Islet of Langerhans (tissue), 1 donor: ENCODE measurements around the gene APBA2.
"Not testable (repeated sequence)": the region's sequence is repeated elsewhere in the genome, so short reads cannot be mapped to it uniquely, and the experiment has no call there.

ENCODE experiments used
- FAIRE-seq: peaks from one replicate; lab custom pipeline; 2011; peaks lifted over from hg19 to GRCh38; lab: Jason Lieb, UNC

APBA2 gene

GRCh38 chr15:28998511-28998910, 112.7 kb downstream of the APBA2 start:
- no peak for FAIRE-seq

- FAIRE-seq = no peak
Measured at GRCh38 chr15:29003191-29003839, 117.5 kb downstream of the APBA2 start.

GRCh38 chr15:29003840-29004233, 118.1 kb downstream of the APBA2 start:
- no peak for FAIRE-seq

GRCh38 chr15:29005931-29006330, 120.2 kb downstream of the APBA2 start:
- FAIRE-seq = no peak

- FAIRE-seq = no peak
Measured at GRCh38 chr15:29008846-29009245, 123.1 kb downstream of the APBA2 start.

- FAIRE-seq = no peak
Measured at GRCh38 chr15:29012097-29012496, 126.3 kb downstream of the APBA2 start.

- FAIRE-seq = no peak
Measured at GRCh38 chr15:29014493-29014892, 128.7 kb downstream of the APBA2 start.

- no peak for FAIRE-seq
Measured at GRCh38 chr15:29016518-29016917, 130.7 kb downstream of the APBA2 start.

- no peak for FAIRE-seq
Measured at GRCh38 chr15:29018120-29018805, 132.5 kb downstream of the APBA2 start.

GRCh38 chr15:29018995-29019976, 133.5 kb downstream of the APBA2 start:
- FAIRE-seq = no peak

- no peak for FAIRE-seq
Measured at GRCh38 chr15:29021857-29022256, 136.1 kb downstream of the APBA2 start.

GRCh38 chr15:29024662-29025061, 138.9 kb downstream of the APBA2 start:
- no peak for FAIRE-seq

- FAIRE-seq = not testable (repeated sequence)
Measured at GRCh38 chr15:29025411-29025810, 139.6 kb downstream of the APBA2 start.

- FAIRE-seq = not testable (repeated sequence)
Measured at GRCh38 chr15:29028158-29028557, 142.4 kb downstream of the APBA2 start.

- FAIRE-seq = no peak
Measured at GRCh38 chr15:29029651-29030195, 143.9 kb downstream of the APBA2 start.

GRCh38 chr15:29031502-29032228, 145.9 kb downstream of the APBA2 start:
- no peak for FAIRE-seq

GRCh38 chr15:29032229-29032625, 146.5 kb downstream of the APBA2 start:
- no peak for FAIRE-seq

GRCh38 chr15:29032751-29033150, 147.0 kb downstream of the APBA2 start:
- FAIRE-seq = no peak

- FAIRE-seq = no peak
Measured at GRCh38 chr15:29034151-29034550, 148.4 kb downstream of the APBA2 start.

- FAIRE-seq = no peak
Measured at GRCh38 chr15:29034593-29035335, 149.0 kb downstream of the APBA2 start.
